ENCODE results near the gene UBAP2L. TPM values are rescaled to one million over a fixed set of nuclear protein-coding genes. Genes with fewer than 3 reads are reported as not detected.

The UBAP2L gene
- total and polyA plus RNA-seq, 9 of the 15 experiments (the other 6 are each of a cell fraction or from before 2014, with no cell fraction given), result 75.0 to 245 (median 119) TPM

DNA sequence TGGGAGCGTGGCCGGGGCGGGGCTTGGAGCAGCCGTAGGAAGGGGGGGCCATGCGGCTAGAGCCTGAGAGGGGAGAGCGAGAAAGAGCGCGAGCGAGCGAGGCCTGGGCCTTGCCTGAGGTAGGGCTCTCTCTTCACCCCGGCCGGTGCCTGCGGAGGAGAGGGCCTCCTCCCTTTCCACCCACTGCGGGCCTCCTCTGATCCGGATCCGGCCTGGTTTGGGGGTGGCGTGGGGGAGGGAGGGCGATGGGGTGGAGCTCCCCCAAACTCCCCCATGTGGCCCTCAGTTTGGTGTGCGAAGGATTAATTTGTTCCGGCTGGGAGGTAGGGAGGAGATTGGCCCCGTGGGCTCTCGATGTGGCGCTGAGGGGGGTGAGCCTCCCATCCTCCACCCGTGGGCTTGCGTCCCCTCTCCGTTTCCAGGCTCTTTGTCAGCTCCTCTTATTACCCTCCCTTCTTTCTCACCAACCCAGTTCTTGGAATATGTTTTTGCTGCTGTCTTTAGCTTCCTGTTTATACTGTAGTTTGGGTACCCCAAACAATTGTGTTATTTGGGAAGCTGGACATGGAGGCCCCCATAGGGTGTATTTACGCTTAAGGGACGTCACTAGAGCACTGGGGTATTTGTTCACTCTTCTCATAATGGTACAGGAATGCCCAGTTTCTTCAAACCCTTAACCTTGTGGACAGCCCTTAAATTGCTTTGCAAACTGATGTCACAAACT is 685 bp downstream of the UBAP2L start (continued):
- TF ChIP-seq FOXP4 (CRISPR knock-in tag; IDR thresholded peaks at IDR 0.05; ENCODE audit: borderline replicate concordance) (peak; percentile 40; the same call in 1 of the 2 replicates), ZBTB1 (CRISPR knock-in tag; IDR thresholded peaks at IDR 0.05; ENCODE audit: borderline replicate concordance, low read depth) (0 out of 2 replicates have a peak, but pooled peaks have one; percentile 46), ZFX (CRISPR knock-in tag; IDR thresholded peaks at IDR 0.05) (peak; percentile 61), ZNF395 (CRISPR knock-in tag; IDR thresholded peaks at IDR 0.05) (peak; percentile 79), NFRKB (IDR thresholded peaks at IDR 0.05; ENCODE audit: low read depth) (0 out of 2 replicates have a peak, but pooled peaks have one; percentile 34), TFAP4 (CRISPR knock-in tag; IDR thresholded peaks at IDR 0.05; ENCODE audit: borderline replicate concordance) (peak; percentile 51), VEZF1 (CRISPR knock-in tag; IDR thresholded peaks at IDR 0.05) (peak; percentile 96), SMARCB1 (IDR thresholded peaks at IDR 0.05; ENCODE audit: insufficient read length, low read depth) (no peak), KAT7 (CRISPR knock-in tag; IDR thresholded peaks at IDR 0.05; ENCODE audit: borderline replicate concordance) (peak; percentile 56), BRD4 (IDR thresholded peaks at IDR 0.05) (peak; percentile 100), ARID2 (IDR thresholded peaks at IDR 0.05) (no peak), ESRRB (CRISPR knock-in tag; IDR thresholded peaks at IDR 0.05; ENCODE audit: borderline replicate concordance) (0 out of 2 replicates have a peak, but pooled peaks have one; percentile 41)
- TF ChIP-seq, protein P1, sequence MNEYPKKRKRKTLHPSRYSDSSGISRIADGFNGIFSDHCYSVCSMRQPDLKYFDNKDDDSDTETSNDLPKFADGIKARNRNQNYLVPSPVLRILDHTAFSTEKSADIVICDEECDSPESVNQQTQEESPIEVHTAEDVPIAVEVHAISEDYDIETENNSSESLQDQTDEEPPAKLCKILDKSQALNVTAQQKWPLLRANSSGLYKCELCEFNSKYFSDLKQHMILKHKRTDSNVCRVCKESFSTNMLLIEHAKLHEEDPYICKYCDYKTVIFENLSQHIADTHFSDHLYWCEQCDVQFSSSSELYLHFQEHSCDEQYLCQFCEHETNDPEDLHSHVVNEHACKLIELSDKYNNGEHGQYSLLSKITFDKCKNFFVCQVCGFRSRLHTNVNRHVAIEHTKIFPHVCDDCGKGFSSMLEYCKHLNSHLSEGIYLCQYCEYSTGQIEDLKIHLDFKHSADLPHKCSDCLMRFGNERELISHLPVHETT (CRISPR knock-in tag; conservative IDR thresholded peaks at IDR 0.05 in 1 of 2, IDR thresholded peaks at IDR 0.05 in 1 of 2), result 0 out of 4 replicates have a peak, but pooled peaks of 1 of the 2 experiments have one; percentile 17
- TF ChIP-seq, protein P2, sequence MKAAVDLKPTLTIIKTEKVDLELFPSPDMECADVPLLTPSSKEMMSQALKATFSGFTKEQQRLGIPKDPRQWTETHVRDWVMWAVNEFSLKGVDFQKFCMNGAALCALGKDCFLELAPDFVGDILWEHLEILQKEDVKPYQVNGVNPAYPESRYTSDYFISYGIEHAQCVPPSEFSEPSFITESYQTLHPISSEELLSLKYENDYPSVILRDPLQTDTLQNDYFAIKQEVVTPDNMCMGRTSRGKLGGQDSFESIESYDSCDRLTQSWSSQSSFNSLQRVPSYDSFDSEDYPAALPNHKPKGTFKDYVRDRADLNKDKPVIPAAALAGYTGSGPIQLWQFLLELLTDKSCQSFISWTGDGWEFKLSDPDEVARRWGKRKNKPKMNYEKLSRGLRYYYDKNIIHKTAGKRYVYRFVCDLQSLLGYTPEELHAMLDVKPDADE (conservative IDR thresholded peaks at IDR 0.05; ENCODE audit: control insufficient read depth, low read depth, low read length), result no peak
